Neural cell (in vitro differentiated cells): ENCODE data around the gene DEAF1.
"Not testable (repeated sequence)": the region's sequence is repeated elsewhere in the genome, so short reads cannot be mapped to it uniquely, and the experiment has no call there.

ENCODE experiments used
- EP300 ChIP-seq: fragments of 450-650 bp; conservative IDR thresholded peaks from 2 replicates; pipeline ENCODE4 v1.6.1; 2014; ENCODE audit warnings: antibody characterized with exemption, mild to moderate bottlenecking, moderate library complexity; ENCODE audit not compliant: poor library complexity, severe bottlenecking
- EZH2 ChIP-seq: fragments of 200-600, 300-800 bp; shearing (Covaris generic), sonication (generic); IDR thresholded peaks from 2 replicates; pipeline ENCODE4 v1.6.1; 2014; ENCODE audit warnings: antibody characterized with exemption, low read length, borderline replicate concordance, mild to moderate bottlenecking; ENCODE audit not compliant: insufficient read depth, poor library complexity, severe bottlenecking
- MXI1 ChIP-seq: fragments of 450-650 bp; conservative IDR thresholded peaks from 2 replicates; pipeline ENCODE4 v1.6.1; 2014; ENCODE audit warnings: antibody characterized with exemption, mild to moderate bottlenecking; ENCODE audit not compliant: poor library complexity, severe bottlenecking
- POLR2AphosphoS5 ChIP-seq: IDR thresholded peaks from 2 replicates; pipeline ENCODE4 v1.6.1; 2012
- RAD21 ChIP-seq: fragments of 450-650 bp; conservative IDR thresholded peaks from 2 replicates; pipeline ENCODE4 v1.6.1; 2014; ENCODE audit warnings: antibody characterized with exemption, mild to moderate bottlenecking, moderate library complexity
- TAF1 ChIP-seq: IDR thresholded peaks from 2 replicates; pipeline ENCODE4 v1.6.1; 2012; ENCODE audit warnings: low read depth
- TF ChIP-seq, protein P1 (sequence below): fragments of 450-650 bp; IDR thresholded peaks from 2 replicates; pipeline ENCODE4 v1.5.1; 2014; ENCODE audit warnings: antibody characterized with exemption, mild to moderate bottlenecking, moderate library complexity; ENCODE audit not compliant: poor library complexity, severe bottlenecking

DNA sequence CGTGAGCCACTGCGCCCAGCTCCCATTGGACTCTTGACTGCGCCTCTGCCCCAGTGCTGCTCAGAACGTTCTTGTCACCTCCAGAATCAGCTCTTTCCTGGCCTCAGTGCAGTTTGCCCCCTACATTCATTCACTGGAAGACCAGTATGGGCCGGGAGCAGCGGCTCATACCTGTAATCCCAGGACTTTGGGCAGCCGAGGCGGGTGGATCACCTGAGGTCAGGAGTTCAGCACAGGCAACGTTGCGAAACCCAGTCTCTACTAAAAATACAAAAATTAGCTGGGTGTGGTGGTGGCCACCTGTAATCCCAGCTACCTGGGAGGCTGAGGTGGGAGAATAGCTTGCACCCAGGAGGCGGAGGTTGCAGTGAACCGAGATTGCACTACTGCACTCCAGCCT lies 40.6 kb downstream of the DEAF1 start:
- TF ChIP-seq EZH2, POLR2AphosphoS5, TAF1, MXI1, EP300, RAD21: not testable (repeated sequence)
- TF ChIP-seq, protein P1, sequence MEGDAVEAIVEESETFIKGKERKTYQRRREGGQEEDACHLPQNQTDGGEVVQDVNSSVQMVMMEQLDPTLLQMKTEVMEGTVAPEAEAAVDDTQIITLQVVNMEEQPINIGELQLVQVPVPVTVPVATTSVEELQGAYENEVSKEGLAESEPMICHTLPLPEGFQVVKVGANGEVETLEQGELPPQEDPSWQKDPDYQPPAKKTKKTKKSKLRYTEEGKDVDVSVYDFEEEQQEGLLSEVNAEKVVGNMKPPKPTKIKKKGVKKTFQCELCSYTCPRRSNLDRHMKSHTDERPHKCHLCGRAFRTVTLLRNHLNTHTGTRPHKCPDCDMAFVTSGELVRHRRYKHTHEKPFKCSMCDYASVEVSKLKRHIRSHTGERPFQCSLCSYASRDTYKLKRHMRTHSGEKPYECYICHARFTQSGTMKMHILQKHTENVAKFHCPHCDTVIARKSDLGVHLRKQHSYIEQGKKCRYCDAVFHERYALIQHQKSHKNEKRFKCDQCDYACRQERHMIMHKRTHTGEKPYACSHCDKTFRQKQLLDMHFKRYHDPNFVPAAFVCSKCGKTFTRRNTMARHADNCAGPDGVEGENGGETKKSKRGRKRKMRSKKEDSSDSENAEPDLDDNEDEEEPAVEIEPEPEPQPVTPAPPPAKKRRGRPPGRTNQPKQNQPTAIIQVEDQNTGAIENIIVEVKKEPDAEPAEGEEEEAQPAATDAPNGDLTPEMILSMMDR = not testable (repeated sequence)
